Heart left ventricle (tissue), 16 donors: Measurements from ENCODE around the gene TNS4. TPM values are rescaled to one million over a fixed set of nuclear protein-coding genes. Genes with fewer than 3 reads are reported as not detected.

ENCODE experiments used
- ATAC-seq, 4 donors: fragments of 200-7000 bp; cut with Tn5 transposase; one replicate each; pipeline ENCODE4 v1.9.1; 2020 to 2022; ENCODE audit warnings: moderate library complexity in 4 of 4, mild to moderate bottlenecking in 3 of 4, moderate number of reproducible peaks in 1 of 4
- DNase-seq, 5 donors: peaks; one replicate each; pipeline ENCODE4 v3.0.0-alpha.2; 2020
- H3K27ac ChIP-seq, 12 donors: fragments of 200-600 bp; sonication (generic) in 4 of 12; one replicate each; pipeline versions ENCODE4 v1.5.0 to v1.8.0; 2016 to 2022; ENCODE audit warnings: mild to moderate bottlenecking in 2 of 12
- H3K27me3 ChIP-seq, 9 donors: fragments of 200-600 bp; sonication (generic) in 2 of 9; one replicate each; pipeline versions ENCODE4 v1.5.1 to v1.8.0; 2016 to 2022; ENCODE audit warnings: mild to moderate bottlenecking in 3 of 9
- H3K36me3 ChIP-seq, 9 donors: fragments of 200-600 bp; sonication (generic) in 2 of 9; one replicate each; pipeline versions ENCODE4 v1.5.0 to v1.8.0; 2018 to 2022; ENCODE audit warnings: mild to moderate bottlenecking in 2 of 9
- H3K4me1 ChIP-seq, 12 donors: fragments of 200-600 bp; sonication (generic) in 4 of 12; one replicate each; pipeline versions ENCODE4 v1.5.0 to v1.8.0; 2016 to 2022; ENCODE audit warnings: mild to moderate bottlenecking in 3 of 12
- H3K4me3 ChIP-seq, 12 donors: fragments of 200-600 bp; sonication (generic) in 4 of 12; one replicate each; pipeline versions ENCODE4 v1.5.0 to v1.8.0; 2017 to 2022; ENCODE audit warnings: mild to moderate bottlenecking in 9 of 12, moderate library complexity in 4 of 12
- H3K9me3 ChIP-seq, 12 donors: fragments of 200-600 bp; sonication (generic) in 4 of 12; one replicate each; pipeline versions ENCODE4 v1.5.0 to v1.8.0; 2016 to 2022; ENCODE audit warnings: mild to moderate bottlenecking in 1 of 12
- POLR2A ChIP-seq, 2 donors: fragments of 450-650 bp; IDR thresholded peaks; one replicate each; pipeline ENCODE4 v1.6.1; 2017; ENCODE audit warnings: antibody characterized with exemption in 2 of 2, mild to moderate bottlenecking in 2 of 2, moderate library complexity in 2 of 2
- WGBS, 4 donors: extraction: QIAGEN DNeasy Blood & Tissue Kit in 2 of 4; methylation state at CpG; one replicate each; pipeline versions ENCODE4 v1.1.5 to v1.1.7; 2013 to 2018; 5-methylcytosine and 5-hydroxymethylcytosine counted together
- intact Hi-C, 10 donors: fragments of 100-400 bp; cut with DNase I; formaldehyde crosslinking; loops; one replicate each; pipeline versions ENCODE4 v1.11.1 to v1.14.2; 2022
- polyA plus RNA-seq, 2 donors: library from polyadenylated mRNA; stranded (reverse); fragments of 200-250 nt; gene quantifications; one replicate each; pipeline ENCODE4 v1.2.3, GENCODE V29; 2013
- total RNA-seq, 9 donors: library from RNA; depleted of rRNA in 2 of 9; stranded (reverse); fragments of >200 nt in 2 of 9; fragmentation: NEBNext Ultra II Directional in 3 of 9; extraction: Animal tissue kit (Norgen Biotek cat#: 25700) in 3 of 9; gene quantifications; one replicate each; pipeline versions ENCODE4 v1.1.0 to v1.2.4, GENCODE V29; 2016 to 2023
- TF ChIP-seq, protein P1 (sequence below), 12 donors: fragments of 200-600 bp; sonication (generic) in 4 of 12; IDR thresholded peaks; one replicate each; pipeline versions ENCODE4 v1.5.0 to v1.8.0; 2018 to 2022; ENCODE audit warnings: antibody characterized with exemption in 12 of 12, mild to moderate bottlenecking in 5 of 12
- donor health status: ischemic (EF 13 %, LVEDD 7.1; RV severe dilation, severe dysfunction).
- donor health status: healthy with polysubstance abuse.
- donor health status: DM: no; HTN: yes; CAD: no.
- donor health status: DM: no; HTN: no; CAD: no.
- donor health status: ischemic (EF 25% LVEDD 6.9; RV normal size, moderate dysfunction).
- donor health status: ischemic (EF 25% LVEDD 5.7; RV mildly dilated, moderate dysfunction).
- donor health status: healthy.
- donor health status: DM: yes; HTN: yes; CAD: no.
- donor health status: ischemic (EF 35%, LVEDD 5.7; RV mildly dilated, moderate dysfunction).
- donor health status: nonischemic (EF 11% LVEDD 7.7; RV severe dilation, severe dysfunction).
- donor health status: DM: yes; HTN: yes; CAD: no.
- donor health status: PGD.
- donor health status: ischemic (EF 29% LVEDD 5.4; RV normal size, mild dysfunction).
- donor health status: nonischemic (EF 23%, LVEDD 6.1; RV moderate dilation, normal function).

TNS4 gene
- total and polyA plus RNA-seq, 11 donors = 0.16 to 0.91 TPM; not detected in 9

DNA sequence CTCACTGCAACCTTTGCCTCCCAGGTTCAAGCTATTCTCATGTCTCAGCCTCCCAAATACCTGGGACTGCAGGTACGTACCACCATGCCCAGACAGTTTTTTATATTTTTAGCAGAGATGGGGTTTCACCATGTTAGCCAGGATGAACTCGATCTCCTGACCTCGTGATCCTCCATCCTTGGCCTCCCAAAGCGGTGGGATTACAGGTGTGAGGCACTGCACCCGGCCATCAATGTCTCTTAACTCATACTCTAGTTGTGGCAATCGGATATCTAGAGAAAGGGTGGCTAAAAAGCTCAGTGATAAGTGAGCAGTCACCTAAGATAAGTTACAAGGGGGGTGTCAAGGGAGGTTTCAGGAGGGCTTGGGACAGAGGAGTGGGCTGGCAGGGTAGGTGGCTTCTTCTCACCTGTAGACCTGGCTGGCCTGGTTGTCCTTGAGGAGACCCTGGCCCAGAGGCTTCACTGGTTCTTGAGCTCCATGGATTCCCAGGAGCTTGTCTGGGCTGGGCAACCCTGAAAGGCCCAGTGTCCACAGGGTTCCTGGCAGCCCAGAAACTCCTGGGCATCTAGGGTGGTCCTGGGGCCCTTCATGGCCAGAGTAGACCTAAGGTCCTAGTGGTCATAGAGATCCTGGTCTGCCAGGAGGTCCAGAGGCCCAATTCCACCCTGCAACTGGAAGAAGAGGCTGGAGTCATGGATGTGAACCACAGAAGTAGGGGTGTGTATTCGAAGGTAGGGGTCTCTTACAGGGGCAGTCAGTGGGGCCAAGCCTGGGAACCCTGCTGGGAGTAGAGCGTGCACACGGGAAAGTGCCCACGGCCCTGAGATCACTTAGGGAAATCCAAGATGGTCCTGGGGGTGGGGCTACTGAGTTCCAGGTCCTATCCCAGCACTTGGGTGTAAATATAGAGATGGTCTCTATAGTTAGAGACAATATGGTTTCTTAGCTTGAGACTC is 70.9 kb downstream of the TNS4 start:
- Histone ChIP-seq H3K4me1 (peaks cover 0 to 24% (median 13%) of the 10 kb centered on the region in 12 donors), H3K9me3 (no peaks in the 10 kb centered on the region), H3K27ac (no peak overlapping the region), H3K4me3 (no peak overlapping the region), H3K27me3 (no peaks in the 10 kb centered on the region), H3K36me3 (no peaks in the 10 kb centered on the region)
- DNase-seq (no peak), ATAC-seq (no peak)
- 93 to 97% (median 95%) methylated on average over 10 of the region's 10 CpGs for WGBS, 4 donors
- TF ChIP-seq, protein P1, sequence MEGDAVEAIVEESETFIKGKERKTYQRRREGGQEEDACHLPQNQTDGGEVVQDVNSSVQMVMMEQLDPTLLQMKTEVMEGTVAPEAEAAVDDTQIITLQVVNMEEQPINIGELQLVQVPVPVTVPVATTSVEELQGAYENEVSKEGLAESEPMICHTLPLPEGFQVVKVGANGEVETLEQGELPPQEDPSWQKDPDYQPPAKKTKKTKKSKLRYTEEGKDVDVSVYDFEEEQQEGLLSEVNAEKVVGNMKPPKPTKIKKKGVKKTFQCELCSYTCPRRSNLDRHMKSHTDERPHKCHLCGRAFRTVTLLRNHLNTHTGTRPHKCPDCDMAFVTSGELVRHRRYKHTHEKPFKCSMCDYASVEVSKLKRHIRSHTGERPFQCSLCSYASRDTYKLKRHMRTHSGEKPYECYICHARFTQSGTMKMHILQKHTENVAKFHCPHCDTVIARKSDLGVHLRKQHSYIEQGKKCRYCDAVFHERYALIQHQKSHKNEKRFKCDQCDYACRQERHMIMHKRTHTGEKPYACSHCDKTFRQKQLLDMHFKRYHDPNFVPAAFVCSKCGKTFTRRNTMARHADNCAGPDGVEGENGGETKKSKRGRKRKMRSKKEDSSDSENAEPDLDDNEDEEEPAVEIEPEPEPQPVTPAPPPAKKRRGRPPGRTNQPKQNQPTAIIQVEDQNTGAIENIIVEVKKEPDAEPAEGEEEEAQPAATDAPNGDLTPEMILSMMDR (IDR thresholded peaks at IDR 0.05) = no peak
- no peak for TF ChIP-seq POLR2A (IDR thresholded peaks at IDR 0.05)
- intact Hi-C loops = loop anchor here in 1 of 10 donors (10.0 kb wide), 1 partner anchor 134 kb away; the partner anchor contains the start of gene CCR7

DNA sequence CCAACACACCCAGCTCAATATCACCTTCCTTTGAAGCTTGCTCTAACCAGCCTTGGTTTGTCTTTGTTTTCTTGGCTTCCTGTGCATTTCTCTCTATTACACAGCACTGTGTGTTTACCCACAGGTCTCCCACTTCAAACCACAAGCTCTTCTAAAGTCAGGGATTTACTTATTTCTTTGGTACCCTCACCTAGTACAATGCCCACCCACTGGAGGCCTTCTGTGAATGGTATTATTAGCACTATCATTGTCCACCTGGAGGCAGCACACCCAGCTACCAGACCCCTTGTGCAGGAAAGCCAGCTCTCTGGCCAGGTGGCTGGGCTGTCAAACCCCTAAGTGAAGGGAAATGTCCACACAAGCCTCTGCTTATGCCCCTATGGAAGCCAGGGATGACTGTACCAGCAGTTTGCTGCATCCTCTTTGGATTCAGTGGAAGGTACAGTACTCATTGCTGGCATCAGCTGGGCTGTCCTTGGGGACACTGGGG is 74.4 kb downstream of the TNS4 start:
- ATAC-seq (no peak), DNase-seq (no peak)
- intact Hi-C loops = no loop called here
- Histone ChIP-seq H3K9me3 (no peaks in the 10 kb centered on the region), H3K27me3 (no peaks in the 10 kb centered on the region), H3K36me3 (no peaks in the 10 kb centered on the region), H3K4me1 (peaks cover 0 to 19% (median 0%) of the 10 kb centered on the region in 12 donors), H3K4me3 (no peak overlapping the region), H3K27ac (no peak overlapping the region)
- TF ChIP-seq POLR2A (IDR thresholded peaks at IDR 0.05) = no peak
- TF ChIP-seq, protein P1 (IDR thresholded peaks at IDR 0.05) = no peak

Other genes with a start within 250 kb of the TNS4 start
- 1 to 10 TPM in 2 of 9 donors, under 1 TPM in 7; 0.07 to 9.8 (median 0.69) TPM for gene CDC6, start 213.7 kb downstream of the TNS4 start, total RNA-seq
- 1 to 10 TPM in 1 of 2 donors, under 1 TPM in 1; 0.34 to 2.8 TPM for gene CDC6, start 213.7 kb downstream of the TNS4 start, polyA plus RNA-seq
- 10 to 100 TPM; 14.1 to 41.4 (median 19.4) TPM for gene RARA, start 192.4 kb downstream of the TNS4 start, total RNA-seq
- 10 to 100 TPM; 15.5 to 22.0 TPM for gene RARA, start 192.4 kb downstream of the TNS4 start, polyA plus RNA-seq
- 1 to 10 TPM; 1.2 to 8.7 (median 2.2) TPM for gene GJD3, start 136.9 kb downstream of the TNS4 start, total RNA-seq
- gene GJD3, start 136.9 kb downstream of the TNS4 start, polyA plus RNA-seq = under 1 TPM; 0.30 to 0.35 TPM
- gene TOP2A, start 83.7 kb downstream of the TNS4 start, total RNA-seq = 10 to 100 TPM in 1 of 9 donors, 1 to 10 TPM in 5, under 1 TPM in 3; 0.39 to 28.9 (median 1.7) TPM
- gene TOP2A, start 83.7 kb downstream of the TNS4 start, polyA plus RNA-seq = under 1 TPM; 0.11 to 0.28 TPM
- gene IGFBP4, start 58.2 kb downstream of the TNS4 start, total RNA-seq = 100 to 1,000 TPM; 103 to 342 (median 129) TPM
- gene IGFBP4, start 58.2 kb downstream of the TNS4 start, polyA plus RNA-seq = 100 to 1,000 TPM; 136 to 174 TPM
- gene CCR7, start 63.8 kb upstream of the TNS4 start, total RNA-seq = 1 to 10 TPM in 1 of 9 donors, under 1 TPM in 5, not detected in 3; 0.09 to 2.2 (median 0.23) TPM
- gene CCR7, start 63.8 kb upstream of the TNS4 start, polyA plus RNA-seq = under 1 TPM; 0.15 to 0.35 TPM
- 10 to 100 TPM; 51.8 to 88.0 (median 59.4) TPM for gene SMARCE1, start 146.2 kb upstream of the TNS4 start, total RNA-seq
- gene SMARCE1, start 146.2 kb upstream of the TNS4 start, polyA plus RNA-seq = 10 to 100 TPM; 38.6 to 60.9 TPM
- gene KRT222, start 163.6 kb upstream of the TNS4 start, total RNA-seq = 1 to 10 TPM in 1 of 9 donors, under 1 TPM in 4, not detected in 4; 0.25 to 1.3 (median 0.96) TPM
- not detected for gene KRT222, start 163.6 kb upstream of the TNS4 start, polyA plus RNA-seq
- gene KRT24, start 202.1 kb upstream of the TNS4 start, total RNA-seq = not detected
- not detected for gene KRT24, start 202.1 kb upstream of the TNS4 start, polyA plus RNA-seq